Glomerular endothelial cell (primary cell): ENCODE measurements around the gene JMY. TPM values are rescaled to one million over a fixed set of nuclear protein-coding genes. Genes with fewer than 3 reads are reported as not detected.

ENCODE experiments used
- DNase-seq: peaks from one replicate; pipeline ENCODE4 v3.0.0-alpha.2; 2011; ENCODE audit warnings: low read depth, low spot score; ENCODE audit errors: extremely low read depth
- total RNA-seq: library from RNA; depleted of rRNA; stranded (reverse); fragments of >200 nt; gene quantifications from 2 replicates; pipeline ENCODE4 v1.2.3, GENCODE V29; 2015

The JMY gene, protein sequence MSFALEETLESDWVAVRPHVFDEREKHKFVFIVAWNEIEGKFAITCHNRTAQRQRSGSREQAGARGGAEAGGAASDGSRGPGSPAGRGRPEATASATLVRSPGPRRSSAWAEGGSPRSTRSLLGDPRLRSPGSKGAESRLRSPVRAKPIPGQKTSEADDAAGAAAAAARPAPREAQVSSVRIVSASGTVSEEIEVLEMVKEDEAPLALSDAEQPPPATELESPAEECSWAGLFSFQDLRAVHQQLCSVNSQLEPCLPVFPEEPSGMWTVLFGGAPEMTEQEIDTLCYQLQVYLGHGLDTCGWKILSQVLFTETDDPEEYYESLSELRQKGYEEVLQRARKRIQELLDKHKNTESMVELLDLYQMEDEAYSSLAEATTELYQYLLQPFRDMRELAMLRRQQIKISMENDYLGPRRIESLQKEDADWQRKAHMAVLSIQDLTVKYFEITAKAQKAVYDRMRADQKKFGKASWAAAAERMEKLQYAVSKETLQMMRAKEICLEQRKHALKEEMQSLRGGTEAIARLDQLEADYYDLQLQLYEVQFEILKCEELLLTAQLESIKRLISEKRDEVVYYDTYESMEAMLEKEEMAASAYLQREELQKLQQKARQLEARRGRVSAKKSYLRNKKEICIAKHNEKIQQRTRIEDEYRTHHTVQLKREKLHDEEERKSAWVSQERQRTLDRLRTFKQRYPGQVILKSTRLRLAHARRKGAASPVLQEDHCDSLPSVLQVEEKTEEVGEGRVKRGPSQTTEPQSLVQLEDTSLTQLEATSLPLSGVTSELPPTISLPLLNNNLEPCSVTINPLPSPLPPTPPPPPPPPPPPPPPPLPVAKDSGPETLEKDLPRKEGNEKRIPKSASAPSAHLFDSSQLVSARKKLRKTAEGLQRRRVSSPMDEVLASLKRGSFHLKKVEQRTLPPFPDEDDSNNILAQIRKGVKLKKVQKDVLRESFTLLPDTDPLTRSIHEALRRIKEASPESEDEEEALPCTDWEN
- total RNA-seq = 7.5 and 11.2 TPM in 2 replicates

DNA sequence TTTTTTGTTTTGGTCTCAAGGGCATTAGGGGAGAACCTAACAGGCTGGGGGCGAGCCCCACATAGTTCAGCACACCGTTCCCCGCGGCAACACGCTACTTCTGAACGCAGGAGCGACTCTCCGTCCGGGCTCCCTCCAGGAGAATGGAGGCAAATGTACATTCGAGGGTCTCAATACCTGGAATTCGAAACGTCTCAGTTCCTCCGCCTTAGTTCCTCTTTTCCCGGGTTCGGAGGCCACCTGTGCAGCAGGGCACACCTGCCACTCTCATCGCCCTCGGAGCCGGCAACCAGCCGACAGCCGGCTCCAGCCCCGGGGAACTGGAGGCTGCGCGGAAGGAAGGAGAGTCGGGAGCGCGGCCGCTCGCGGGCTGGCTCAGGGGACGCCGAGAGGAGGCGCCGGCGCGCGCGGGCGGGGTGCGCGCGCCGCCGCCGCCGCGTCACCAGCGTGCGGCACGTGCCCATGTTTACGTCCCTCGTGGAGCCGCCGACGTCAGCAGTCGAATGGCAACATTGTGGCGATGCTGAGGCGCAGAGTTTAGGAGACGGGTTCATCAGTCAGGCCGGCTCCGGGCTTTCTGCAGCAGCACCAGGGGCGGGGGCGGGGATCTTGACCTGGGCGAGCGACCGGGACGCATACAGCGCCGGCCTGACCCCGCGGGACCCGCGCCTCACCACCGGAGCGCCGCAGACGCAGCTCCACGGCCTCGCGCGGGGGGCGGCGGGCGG, at the start of gene JMY:
Gene JMY (plus strand): TSS at position 498 of the 728 bp plus-strand sequence. CDS start 520 bp downstream, outside the sequence.
- DNase-seq = no peak

DNA sequence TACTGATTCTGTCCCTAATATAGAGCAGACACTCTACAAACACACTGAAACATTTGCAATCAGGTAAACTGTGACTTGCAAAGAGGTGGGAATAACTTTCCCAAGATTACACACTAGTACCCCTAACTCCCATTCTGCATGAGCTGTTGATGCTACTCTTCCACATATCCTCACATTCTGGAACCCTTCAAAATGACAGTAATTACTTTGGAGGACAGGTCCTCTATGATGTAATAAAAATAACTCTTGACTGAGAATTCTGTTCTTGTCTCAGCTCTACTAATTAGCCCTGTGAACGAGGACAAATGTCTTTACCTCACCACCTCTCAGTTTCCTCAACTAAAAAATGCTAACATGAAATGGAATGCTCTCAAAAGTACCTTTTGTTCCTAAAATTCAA, 49.5 kb upstream of the JMY start:
- no peak for DNase-seq

DNA sequence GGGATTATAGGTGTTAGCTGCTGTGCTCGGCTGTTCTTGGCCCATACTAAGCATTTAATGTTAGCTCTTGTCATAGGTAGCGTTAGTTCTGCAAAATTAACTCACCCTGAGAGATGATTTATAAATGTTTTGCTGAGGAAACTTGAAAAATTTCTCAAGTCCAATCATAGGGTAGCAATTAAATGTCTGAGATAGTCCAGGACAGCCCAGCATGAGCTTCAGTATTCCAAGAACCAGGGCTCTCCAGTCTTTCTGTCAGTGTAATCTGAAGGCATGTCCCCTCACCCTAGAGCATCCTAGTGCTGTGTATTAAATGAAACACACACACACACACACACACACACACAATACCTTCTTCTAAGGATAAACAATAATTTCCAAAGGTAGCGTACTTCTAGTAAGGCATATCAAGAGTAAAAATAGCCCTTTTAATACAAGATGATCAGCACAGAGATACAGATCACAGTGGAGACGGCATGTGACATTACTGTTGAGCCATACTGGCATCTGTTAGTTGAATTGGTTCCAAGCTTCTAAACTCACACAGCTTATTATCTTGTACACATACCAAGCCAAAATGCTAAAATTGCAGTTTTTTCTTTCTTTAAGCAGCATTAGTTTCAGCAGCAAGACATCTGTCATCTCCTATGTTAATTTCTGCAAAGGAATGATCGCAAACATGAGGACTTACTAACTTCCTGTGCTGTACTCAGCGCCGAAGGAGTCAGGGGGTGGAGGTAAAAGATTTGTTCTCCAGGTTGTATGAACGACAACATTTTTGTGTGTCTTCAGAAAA, 46.3 kb upstream of the JMY start:
- no peak for DNase-seq

DNA sequence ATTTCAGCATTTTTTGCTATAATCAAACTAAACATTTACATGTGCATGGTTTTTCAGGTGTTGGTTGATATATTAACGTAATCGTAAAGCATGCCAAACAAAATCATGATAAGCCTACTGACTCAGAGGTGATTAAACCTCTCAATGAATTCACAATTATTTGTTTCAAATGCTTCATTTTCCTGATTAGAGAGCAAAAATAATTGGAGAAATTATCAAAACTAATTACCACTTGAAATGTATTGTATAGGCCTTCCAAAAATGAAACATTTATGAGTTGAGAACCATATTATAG, 45.7 kb upstream of the JMY start:
- no peak for DNase-seq

DNA sequence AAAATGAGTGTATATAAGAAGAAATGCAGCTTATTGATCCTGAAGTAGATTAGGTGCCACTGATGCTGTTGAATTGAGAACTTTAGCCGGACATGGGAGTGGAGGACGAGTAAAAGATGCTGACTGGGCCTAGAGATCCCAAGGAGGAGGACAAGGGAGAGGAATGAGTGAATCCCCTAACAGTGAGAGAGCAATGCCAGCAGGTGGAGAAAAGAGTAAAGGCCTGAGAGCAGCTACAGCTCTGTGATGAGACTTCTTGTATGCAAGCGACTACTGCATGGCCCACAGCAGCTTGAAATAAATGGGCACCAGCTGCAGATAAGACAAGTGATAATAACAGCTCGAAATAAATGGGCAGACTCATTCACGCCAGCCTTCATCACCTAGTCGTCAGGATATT, 44.5 kb upstream of the JMY start:
- no peak for DNase-seq

DNA sequence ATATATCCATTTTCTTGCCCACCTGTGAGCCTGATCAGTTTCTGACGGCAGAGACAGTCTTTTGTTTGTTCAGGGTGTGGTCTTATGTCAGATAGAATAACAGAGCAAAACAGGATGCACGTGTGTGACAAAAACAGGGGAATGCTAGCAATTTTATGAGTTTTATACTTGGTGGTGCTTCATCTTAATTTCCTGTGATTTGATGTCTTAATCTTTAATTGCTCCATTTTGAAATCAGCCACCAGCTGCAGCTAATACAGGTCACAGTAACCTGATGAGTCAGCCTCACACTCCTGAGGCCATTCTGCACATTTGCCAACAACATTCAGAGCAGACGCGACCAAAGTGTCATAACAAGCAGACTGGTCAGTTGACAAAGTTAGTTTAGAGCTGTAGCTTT, 42.3 kb upstream of the JMY start:
- DNase-seq = no peak

DNA sequence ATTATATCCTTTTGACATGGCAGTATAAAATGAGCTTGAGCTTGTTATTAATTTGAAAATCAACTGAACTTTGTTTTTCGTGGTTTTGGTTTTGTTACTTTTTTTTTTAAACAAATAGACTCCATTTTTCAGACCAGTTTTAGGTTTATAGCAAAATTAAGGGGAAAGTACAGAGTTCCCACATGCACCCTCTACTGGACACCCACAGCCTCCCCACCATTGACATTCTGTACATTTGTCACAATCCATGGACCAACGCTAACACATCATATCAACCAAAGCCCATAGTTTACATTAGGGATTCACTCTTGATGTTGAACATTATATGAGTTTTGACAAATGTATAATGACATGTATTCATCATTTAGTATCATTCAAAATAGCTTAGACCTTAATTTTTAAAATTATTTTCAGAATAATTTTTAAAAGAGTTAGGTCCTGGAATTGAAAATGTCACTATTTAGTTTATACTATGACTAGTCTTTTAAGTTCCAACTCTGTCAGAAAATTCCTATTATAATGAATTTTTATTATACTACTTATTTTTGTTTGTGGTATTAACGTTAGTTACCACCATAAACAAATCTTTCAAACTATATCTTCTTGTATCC, 35.3 kb upstream of the JMY start:
- DNase-seq = no peak

DNA sequence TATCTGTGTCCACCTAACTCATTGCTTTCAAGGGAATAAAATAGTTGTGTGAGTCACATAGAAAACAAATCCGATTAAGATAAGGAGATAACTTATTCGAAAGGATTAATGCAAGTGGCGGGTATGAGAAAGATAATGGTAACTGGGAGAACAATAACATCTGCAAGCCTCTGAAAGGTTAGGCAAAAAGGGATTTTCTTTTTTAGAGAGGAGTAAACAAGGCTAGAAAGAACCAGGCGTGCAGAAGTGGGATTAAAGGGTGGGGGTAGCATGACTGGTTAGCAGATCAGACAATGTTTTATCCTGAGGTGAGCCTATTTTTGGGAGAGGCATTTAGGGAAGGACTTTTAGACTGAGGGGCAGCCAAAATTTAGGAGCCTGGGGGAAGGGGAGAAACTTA, 34.7 kb upstream of the JMY start:
- no peak for DNase-seq

DNA sequence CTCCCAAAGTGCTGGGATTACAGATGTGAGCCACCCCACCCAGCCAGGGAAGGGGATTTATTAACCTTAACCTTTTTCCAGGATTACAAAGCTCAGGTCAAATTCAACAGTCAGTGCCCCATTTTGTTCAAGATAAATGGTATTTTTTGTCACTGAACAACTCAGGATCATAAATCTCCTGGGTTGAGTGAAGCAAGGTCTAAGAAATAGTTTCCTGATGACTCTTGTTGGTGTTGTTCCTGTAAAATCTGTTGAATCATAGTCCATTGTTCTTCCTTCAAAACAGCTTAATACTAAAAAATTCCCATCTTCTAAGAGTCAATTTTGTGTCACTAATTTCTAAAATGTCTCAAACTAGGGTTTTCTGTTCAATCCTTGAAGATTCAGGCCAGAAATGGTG, 33.9 kb upstream of the JMY start:
- peak; percentile 64 for DNase-seq

DNA sequence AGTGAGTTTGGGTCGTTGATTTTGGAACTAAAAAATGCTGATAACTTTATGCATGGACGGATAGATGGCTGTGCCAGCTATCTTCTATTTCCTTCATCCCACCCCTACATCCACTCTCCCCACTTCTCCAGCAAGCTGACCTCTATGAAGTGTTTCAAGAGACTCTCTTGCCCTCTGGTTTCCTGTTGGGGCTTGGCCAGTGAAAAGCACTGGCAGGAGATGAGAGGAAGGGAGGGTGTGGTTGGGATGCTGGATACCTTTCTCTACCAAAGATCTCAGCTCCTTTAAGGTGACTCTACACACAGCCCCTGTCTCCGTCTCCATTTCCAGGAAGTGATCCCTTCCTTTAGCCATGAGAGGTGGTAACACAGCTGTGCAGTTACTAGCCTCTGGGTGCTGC, 30.0 kb upstream of the JMY start:
- DNase-seq = no peak

DNA sequence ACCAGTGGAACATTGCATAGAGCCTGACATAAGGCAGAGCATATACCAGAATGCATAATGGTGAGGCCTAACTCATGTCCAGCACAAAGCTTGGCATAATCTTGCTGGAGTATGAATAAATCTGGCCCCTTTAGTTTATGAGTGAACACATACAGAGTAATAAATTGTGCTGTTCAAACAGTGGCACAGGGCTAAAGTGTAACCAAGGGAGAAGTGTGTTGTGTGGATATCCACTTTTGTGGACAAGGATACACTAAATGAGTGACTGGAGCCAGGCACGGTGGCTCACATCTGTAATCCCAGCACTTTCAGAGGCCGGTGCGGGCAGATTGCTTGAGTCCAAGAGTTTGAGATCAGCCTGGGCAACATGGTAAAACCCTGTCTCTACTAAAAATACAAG, 29.4 kb upstream of the JMY start:
- no peak for DNase-seq

DNA sequence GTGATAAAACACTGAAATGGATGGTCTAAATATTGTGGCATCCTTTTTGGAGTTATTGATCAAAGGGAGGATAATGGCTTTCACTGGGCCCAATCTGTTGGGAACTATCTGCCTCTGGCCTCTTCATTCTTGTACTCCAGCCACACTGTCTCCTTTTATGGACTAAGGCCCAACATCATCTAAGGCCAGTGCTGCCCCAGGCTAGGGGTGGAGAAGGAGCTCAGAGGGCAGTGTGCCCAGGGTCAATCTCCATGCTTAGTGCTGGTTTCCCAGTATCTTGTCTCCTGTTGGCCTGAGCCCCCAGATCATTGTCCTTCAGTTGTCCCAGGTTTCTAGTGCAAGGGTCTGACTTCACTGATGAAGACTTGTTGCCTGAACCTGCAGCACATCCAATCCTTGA, 26.4 kb upstream of the JMY start:
- no peak for DNase-seq

DNA sequence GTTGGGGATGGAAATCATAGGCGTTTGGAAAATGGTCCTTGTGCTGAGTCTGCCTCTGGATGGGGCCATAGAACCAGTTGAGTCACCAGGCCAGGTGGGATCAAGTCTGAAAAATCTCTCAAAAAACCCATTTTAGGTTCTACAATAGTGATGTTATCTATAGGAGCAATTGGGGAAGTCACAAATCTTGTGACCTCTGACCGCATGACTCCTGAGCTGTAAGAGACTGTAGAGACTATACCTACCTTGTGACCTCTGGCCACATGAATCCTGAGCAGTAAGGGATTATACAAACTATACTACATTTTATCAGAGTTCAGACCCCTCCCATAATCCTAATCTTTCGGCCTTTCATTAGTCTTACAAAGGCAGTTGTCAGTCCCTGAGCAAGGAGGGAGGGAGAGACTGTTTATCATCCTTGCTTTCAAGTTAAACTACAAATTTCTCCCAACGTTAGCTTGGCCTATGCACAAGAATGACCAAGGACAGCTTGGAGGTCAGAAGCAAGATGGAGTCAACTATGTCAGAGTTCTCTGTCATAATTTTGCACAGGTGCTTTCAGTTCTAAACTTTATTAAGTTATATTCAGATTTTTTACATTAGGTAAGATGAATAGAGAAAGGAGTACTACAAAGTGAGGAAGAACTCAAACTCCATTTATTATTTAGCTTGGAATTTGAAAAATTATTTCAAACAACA, 11.5 kb upstream of the JMY start:
- DNase-seq = no peak

DNA sequence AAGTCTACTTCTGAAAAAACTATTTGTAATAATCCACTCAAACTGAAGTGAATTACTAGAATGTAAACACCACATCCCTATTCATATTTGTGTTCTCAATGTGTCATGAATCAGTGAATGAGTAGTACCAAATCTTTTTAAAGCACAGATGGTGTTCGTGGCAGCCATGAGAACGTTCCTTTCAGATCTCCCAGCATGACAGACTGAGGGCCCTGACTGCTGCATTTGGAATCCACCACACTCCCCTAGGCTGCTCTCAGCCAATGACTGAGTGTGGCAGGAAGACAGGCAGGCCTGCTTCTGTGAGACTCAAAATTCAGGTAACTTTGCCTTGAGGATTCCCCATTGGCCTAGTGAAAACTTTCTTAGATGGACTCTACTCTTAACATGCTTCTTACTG, 10.9 kb upstream of the JMY start:
- no peak for DNase-seq

DNA sequence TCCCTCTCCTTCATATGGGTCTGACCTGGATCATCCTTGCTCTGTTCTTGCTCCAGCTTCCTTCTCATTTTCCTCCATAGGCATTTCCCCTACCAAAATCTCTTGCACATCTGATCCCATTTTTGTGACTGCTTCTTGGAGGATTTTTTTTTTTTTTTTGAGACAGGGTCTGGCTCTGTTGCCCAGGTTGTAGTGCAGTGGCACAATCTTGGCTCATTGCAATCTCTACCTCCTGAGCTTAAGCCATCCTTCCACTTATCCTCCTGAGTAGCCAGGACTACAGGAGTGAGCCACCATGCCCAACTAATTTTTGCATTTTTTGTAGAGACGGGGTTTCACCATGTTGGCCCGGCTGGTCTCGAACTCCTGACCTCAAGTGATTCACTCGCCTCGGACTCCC, 10.5 kb upstream of the JMY start:
- no peak for DNase-seq

DNA sequence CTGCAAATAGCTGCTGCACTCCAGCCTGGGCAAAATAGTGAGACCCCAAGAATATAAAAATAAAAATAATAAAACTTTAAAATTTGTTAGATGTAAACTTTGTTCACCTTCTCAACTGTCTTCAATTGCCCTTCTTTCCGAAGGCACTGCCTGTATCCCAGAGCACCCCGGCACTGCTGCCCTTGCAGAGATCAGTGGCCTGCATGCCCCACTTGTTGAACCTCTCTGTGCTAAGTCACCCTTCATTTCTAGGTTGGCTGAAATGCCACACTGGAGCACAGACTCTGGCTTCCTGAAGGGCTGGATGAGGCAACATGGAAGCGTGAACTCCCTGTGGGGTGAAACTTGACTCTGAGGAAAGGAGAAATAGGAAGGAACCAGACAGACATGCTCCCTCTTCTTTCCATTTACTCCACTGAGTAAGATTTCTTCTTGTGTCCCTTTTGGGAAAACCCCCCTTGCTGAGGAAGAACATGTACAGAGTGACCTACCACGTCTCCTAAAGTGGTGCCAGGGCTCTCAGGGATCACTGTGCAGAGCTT, 8.4 kb upstream of the JMY start:
- no peak for DNase-seq

DNA sequence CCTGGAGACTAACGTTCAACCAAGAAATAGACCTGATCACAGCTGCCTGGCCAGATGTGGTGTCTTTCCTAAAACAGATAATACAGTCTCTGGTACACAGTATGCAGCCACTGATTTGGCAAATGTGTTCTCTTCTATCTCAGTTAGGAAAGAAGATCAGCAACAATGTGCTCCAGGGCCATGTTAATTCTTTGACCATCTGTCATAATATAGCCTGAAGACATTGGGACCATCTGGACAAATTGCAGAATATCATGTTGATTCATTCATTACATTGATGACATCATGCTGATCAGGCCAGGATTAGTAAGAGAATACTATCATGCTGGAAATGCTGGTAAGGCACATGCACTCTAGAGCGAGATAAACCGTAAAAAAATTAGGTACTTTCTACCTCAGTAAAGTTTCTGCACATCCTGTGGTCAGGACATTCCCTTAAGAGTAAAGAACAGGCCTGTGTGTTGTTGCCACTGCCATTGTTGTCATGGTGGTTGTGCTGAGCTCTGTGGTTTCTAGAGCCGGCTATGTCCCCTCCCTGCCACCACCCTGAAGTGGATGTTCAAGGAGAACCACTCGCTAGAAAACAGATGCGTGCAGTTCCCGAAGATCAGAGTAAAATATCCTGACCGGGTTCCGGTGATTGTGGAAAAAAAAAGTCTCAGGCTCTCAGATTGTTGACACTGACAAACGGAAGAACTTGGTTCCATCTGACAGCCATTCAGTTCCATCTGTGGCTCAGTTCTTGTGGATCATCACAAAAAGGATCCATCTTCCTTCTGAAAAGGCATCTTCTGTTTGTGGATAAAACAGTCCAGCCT, 6.4 kb upstream of the JMY start:
- no peak for DNase-seq

DNA sequence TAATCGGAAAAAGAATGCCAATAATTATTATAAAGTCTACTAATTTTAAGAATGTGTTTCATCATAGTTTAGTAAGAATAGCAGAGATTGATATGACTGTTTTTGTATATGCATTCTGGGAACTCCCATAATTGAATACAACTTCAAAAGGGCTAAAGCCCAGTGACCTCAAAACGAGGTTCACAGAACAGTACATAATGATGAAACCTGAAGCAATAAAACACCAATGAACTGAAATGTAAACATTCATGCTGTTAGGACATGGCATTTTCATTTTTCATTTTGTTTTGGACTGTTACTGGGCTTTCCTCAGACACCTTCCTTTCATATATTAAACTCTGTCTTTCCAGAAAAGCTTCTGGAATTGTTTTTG, 684 bp upstream of the JMY start:
- no peak for DNase-seq
